Measurements from ENCODE around the gene ZNF79. TPM values are rescaled to one million over a fixed set of nuclear protein-coding genes. Genes with fewer than 3 reads are reported as not detected.

The ZNF79 gene
- total RNA-seq, 4 donors from 2014 or later = 5.3 to 16.3 (median 12.7) TPM

DNA sequence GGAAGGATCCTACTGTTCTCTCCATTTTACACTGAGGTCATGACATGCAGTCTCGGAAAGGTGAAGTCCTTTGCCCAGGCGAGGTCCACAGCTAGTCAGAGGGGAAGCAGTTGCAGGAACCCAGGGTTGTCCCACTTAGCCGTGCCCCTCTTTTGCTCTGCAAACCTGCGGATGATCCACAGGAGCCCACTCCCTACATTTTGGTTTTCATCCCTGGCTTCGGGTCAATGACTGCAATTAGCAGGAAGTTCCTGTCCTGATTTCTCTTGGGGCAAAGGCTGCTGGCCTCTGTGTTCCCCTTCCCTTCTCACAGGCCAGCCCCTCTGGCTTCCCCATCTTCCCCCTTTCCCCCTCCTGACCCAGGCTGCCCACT is 25.9 kb upstream of the ZNF79 start:
- H3K36me3 ChIP-seq = peaks cover 0 to 36% of the 10 kb centered on the region in 2 donors
- H3K4me3 ChIP-seq = peak overlapping the region; percentile 65 to 97
- H3K27me3 ChIP-seq = no peaks in the 10 kb centered on the region
- TF ChIP-seq POLR2AphosphoS5 (IDR thresholded peaks at IDR 0.05) (no peak), EP300 (IDR thresholded peaks at IDR 0.05) (no peak), POLR2A (IDR thresholded peaks at IDR 0.05) (no peak)
- TF ChIP-seq, protein P1, sequence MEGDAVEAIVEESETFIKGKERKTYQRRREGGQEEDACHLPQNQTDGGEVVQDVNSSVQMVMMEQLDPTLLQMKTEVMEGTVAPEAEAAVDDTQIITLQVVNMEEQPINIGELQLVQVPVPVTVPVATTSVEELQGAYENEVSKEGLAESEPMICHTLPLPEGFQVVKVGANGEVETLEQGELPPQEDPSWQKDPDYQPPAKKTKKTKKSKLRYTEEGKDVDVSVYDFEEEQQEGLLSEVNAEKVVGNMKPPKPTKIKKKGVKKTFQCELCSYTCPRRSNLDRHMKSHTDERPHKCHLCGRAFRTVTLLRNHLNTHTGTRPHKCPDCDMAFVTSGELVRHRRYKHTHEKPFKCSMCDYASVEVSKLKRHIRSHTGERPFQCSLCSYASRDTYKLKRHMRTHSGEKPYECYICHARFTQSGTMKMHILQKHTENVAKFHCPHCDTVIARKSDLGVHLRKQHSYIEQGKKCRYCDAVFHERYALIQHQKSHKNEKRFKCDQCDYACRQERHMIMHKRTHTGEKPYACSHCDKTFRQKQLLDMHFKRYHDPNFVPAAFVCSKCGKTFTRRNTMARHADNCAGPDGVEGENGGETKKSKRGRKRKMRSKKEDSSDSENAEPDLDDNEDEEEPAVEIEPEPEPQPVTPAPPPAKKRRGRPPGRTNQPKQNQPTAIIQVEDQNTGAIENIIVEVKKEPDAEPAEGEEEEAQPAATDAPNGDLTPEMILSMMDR (IDR thresholded peaks at IDR 0.05) = no peak
- 33 to 55% methylated on average over 4 to 5 of the region's 5 CpGs for WGBS, 2 donors (ENCODE audit: low coverage in 1 of 2)
- peak overlapping the region in 3 of 4 donors; percentile 87 to 99 (median 94) for H3K27ac ChIP-seq
- no peaks in the 10 kb centered on the region for H3K9me3 ChIP-seq
- ATAC-seq = no peak
- H3K4me1 ChIP-seq = peaks cover 0 to 29% (median 9%) of the 10 kb centered on the region in 3 donors

DNA sequence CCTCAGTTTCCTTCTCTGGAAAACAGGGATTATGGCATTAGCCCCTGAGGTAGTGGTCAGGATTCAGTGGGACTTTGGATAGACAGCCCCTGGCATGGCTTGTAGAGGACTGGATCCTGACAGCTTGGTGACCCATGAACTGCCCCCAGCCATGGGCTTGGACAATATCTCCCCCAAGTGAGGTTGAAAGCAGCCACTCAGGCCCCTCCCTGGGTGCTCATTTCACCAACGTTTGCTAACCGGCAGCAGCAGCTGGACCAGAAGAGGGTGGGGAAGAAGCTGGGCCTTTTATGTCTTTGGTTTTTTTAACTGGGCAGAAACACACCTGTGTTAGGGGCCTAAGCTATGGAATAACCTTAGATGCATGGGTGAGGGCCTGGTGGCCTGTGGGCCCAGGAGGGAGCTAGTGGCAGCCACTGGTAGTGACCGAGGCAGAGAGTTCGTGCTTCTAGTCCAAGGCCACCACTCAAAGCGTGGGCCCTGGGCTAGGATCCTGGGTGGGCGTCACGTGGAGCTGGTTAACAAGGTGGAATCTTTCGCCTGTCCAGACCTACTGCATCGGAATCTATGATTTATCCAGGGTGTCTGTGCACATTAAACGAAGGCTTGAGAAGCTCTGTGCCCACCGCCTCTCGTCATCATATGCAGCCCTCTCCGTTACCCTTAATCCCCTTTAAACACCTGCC is 25.3 kb upstream of the ZNF79 start:
- Histone ChIP-seq H3K36me3 (peaks cover 0 to 42% of the 10 kb centered on the region in 2 donors), H3K9me3 (no peaks in the 10 kb centered on the region), H3K27ac (no peak overlapping the region), H3K4me1 (peaks cover 0 to 29% (median 9%) of the 10 kb centered on the region in 3 donors), H3K4me3 (peak overlapping the region in 1 of 2 donors; percentile 97), H3K27me3 (no peaks in the 10 kb centered on the region)
- no peak for ATAC-seq
- WGBS, 2 donors (ENCODE audit: low coverage in 1 of 2) = 20 to 100% methylated on average over 1 of the region's 13 CpGs
- TF ChIP-seq POLR2A (IDR thresholded peaks at IDR 0.05) (no peak), POLR2AphosphoS5 (IDR thresholded peaks at IDR 0.05) (no peak), EP300 (IDR thresholded peaks at IDR 0.05) (no peak)
- TF ChIP-seq, protein P1 (IDR thresholded peaks at IDR 0.05) = no peak

DNA sequence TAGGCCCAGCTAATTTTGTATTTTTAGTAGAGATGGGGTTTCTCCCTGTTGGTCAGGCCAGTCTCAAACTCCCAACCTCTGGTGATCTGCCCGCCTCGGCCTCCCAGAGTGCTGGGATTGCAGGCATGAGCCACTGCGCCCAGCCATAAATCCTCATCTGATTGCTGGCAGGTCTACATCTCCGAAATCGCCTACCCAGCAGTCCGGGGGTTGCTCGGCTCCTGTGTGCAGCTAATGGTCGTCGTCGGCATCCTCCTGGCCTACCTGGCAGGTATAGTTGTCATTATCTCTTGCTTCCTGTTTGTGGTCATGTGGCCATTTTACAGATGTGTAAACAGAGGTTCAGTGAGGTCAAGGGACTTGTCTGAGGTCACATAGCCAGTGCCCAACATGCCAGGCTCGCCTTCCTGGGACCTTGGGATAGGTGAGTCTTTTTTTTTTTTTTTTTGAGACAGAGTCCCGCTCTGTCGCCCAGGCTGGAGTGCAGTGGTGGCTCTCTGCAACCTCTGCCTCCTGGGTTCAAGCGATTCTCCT is 24.4 kb upstream of the ZNF79 start:
- Histone ChIP-seq H3K4me3 (no peak overlapping the region), H3K4me1 (peaks cover 0 to 29% (median 9%) of the 10 kb centered on the region in 3 donors), H3K27me3 (no peaks in the 10 kb centered on the region), H3K36me3 (peaks cover 0 to 52% of the 10 kb centered on the region in 2 donors), H3K27ac (no peak overlapping the region), H3K9me3 (no peaks in the 10 kb centered on the region)
- no peak for TF ChIP-seq POLR2AphosphoS5 (IDR thresholded peaks at IDR 0.05)
- TF ChIP-seq, protein P1 (IDR thresholded peaks at IDR 0.05) = no peak
- TF ChIP-seq EP300 (IDR thresholded peaks at IDR 0.05) = no peak
- no peak for TF ChIP-seq POLR2A (IDR thresholded peaks at IDR 0.05)
- no peak for ATAC-seq
- WGBS, 2 donors (ENCODE audit: low coverage in 1 of 2) = 92% methylated on average over 2 of the region's 14 CpGs; no CpG with 5 or more reads in 1 of the 2 donors

DNA sequence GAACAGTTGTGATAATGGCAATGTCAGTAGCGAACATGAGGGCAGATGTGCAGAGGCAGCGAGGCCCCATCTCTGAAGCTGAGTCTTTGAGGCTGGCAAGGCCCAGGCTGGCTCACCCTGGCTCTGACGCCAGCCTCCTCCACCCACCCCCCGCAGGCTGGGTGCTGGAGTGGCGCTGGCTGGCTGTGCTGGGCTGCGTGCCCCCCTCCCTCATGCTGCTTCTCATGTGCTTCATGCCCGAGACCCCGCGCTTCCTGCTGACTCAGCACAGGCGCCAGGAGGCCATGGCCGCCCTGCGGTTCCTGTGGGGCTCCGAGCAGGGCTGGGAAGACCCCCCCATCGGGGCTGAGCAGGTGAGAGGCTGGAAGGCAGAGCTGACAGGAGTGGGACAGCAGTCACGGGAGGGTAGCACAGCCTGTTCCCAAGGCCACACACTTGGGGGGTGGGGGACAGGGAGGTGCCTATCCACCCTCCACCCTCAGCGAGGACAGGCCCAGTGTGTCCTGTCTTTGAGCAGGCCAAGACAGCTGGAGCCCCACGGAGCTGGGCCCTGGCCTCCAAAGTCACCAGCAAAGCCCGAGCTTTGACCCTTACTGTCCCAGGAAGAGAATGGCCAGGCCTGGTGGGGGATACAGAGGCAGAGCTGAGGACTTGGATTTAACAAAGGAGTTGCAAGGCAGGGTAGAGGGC is 21.6 kb upstream of the ZNF79 start:
- 100% methylated on average over 1 of the region's 18 CpGs; no CpG with 5 or more reads in 1 of the 2 donors for WGBS, 2 donors (ENCODE audit: low coverage in 1 of 2)
- no peaks in the 10 kb centered on the region for H3K9me3 ChIP-seq
- H3K36me3 ChIP-seq = peaks cover 0 to 79% of the 10 kb centered on the region in 2 donors
- peaks cover 0 to 20% (median 9%) of the 10 kb centered on the region in 3 donors for H3K4me1 ChIP-seq
- no peaks in the 10 kb centered on the region for H3K27me3 ChIP-seq
- no peak for ATAC-seq
- TF ChIP-seq POLR2AphosphoS5 (IDR thresholded peaks at IDR 0.05) = no peak
- TF ChIP-seq, protein P1 (IDR thresholded peaks at IDR 0.05) = no peak
- no peak overlapping the region for H3K27ac ChIP-seq
- no peak overlapping the region for H3K4me3 ChIP-seq
